Mesodermal cell (in vitro differentiated cells): ENCODE data around the gene CDH1.

Experiments
- H3K27ac ChIP-seq: 2 replicates; pipeline ENCODE4 v1.7.0; 2013; ENCODE audit warnings: mild to moderate bottlenecking, low read depth, low read length, moderate library complexity; ENCODE audit not compliant: severe bottlenecking
- H3K36me3 ChIP-seq: 2 replicates; pipeline ENCODE4 v1.7.1; 2013; ENCODE audit warnings: mild to moderate bottlenecking, low read length, moderate library complexity; ENCODE audit not compliant: control insufficient read depth, insufficient read depth
- H3K4me1 ChIP-seq: one replicate; pipeline ENCODE4 v1.7.1; 2013; ENCODE audit warnings: mild to moderate bottlenecking, low read length; ENCODE audit not compliant: insufficient read depth, control insufficient read depth, poor library complexity, severe bottlenecking
- H3K4me3 ChIP-seq: 2 replicates; pipeline ENCODE4 v1.7.0; 2013; ENCODE audit warnings: low read length, control low read depth, mild to moderate bottlenecking; ENCODE audit not compliant: insufficient read depth, poor library complexity, severe bottlenecking; ENCODE audit errors: extremely low read depth
- H3K9me3 ChIP-seq: 2 replicates; pipeline ENCODE4 v1.7.1; 2013; ENCODE audit warnings: mild to moderate bottlenecking, low read length, moderate library complexity; ENCODE audit not compliant: control insufficient read depth
- WGBS, 2 experiments: methylation state at CpG; one replicate each; pipeline ENCODE4 v1.1.5; 2013; ENCODE audit warnings: missing lambda C conversion rate in 2 of 2; ENCODE audit not compliant: insufficient coverage in 2 of 2; 5-methylcytosine and 5-hydroxymethylcytosine counted together

The CDH1 gene

GRCh38 chr16:68851601-68852000 lies 114.5 kb downstream of the CDH1 start:
- H3K4me3 ChIP-seq = no peak overlapping the region
- no peaks in the 10 kb centered on the region for H3K4me1 ChIP-seq
- WGBS, 2 experiments = 86 to 100% methylated on average over 1 of the region's 2 CpGs
- H3K9me3 ChIP-seq = no peaks in the 10 kb centered on the region
- no peaks in the 10 kb centered on the region for H3K36me3 ChIP-seq
- no peak overlapping the region for H3K27ac ChIP-seq

GRCh38 chr16:68857479-68857878 lies 120.4 kb downstream of the CDH1 start:
- Histone ChIP-seq H3K9me3 (peaks cover 5% of the 10 kb centered on the region), H3K4me3 (no peak overlapping the region), H3K27ac (no peak overlapping the region), H3K4me1 (peaks cover 6% of the 10 kb centered on the region), H3K36me3 (no peaks in the 10 kb centered on the region)
- 89% methylated on average over 1 of the region's 1 CpG; no CpG with 5 or more reads in 1 of the 2 experiments for WGBS, 2 experiments

- Histone ChIP-seq H3K4me3 (no peak overlapping the region), H3K9me3 (peaks cover 5% of the 10 kb centered on the region), H3K36me3 (peaks cover 12% of the 10 kb centered on the region), H3K27ac (no peak overlapping the region), H3K4me1 (peaks cover 6% of the 10 kb centered on the region)
- 90 to 97% methylated on average over 3 to 4 of the region's 4 CpGs for WGBS, 2 experiments
Observed at GRCh38 chr16:68859828-68860227, 122.7 kb downstream of the CDH1 start.

- Histone ChIP-seq H3K9me3 (peaks cover 5% of the 10 kb centered on the region), H3K4me3 (no peak overlapping the region), H3K36me3 (peaks cover 12% of the 10 kb centered on the region), H3K27ac (no peak overlapping the region), H3K4me1 (peaks cover 6% of the 10 kb centered on the region)
- 83 to 88% methylated on average over 15 of the region's 15 CpGs for WGBS, 2 experiments
Observed at GRCh38 chr16:68860978-68861892, 124.1 kb downstream of the CDH1 start.

- Histone ChIP-seq H3K4me1 (no peaks in the 10 kb centered on the region), H3K4me3 (no peak overlapping the region), H3K27ac (no peak overlapping the region), H3K9me3 (no peaks in the 10 kb centered on the region), H3K36me3 (peaks cover 12% of the 10 kb centered on the region)
- WGBS, 2 experiments = 92 to 97% methylated on average over 4 to 6 of the region's 6 CpGs
Observed at GRCh38 chr16:68866933-68867332, 129.8 kb downstream of the CDH1 start.

GRCh38 chr16:68869492-68870088 lies 132.5 kb downstream of the CDH1 start:
- no peaks in the 10 kb centered on the region for H3K9me3 ChIP-seq
- no peak overlapping the region for H3K4me3 ChIP-seq
- peaks cover 1% of the 10 kb centered on the region for H3K36me3 ChIP-seq
- no peak overlapping the region for H3K27ac ChIP-seq
- H3K4me1 ChIP-seq = no peaks in the 10 kb centered on the region
- WGBS, 2 experiments = 83 to 85% methylated on average over 3 to 4 of the region's 4 CpGs

GRCh38 chr16:68873635-68874471 lies 136.8 kb downstream of the CDH1 start:
- Histone ChIP-seq H3K9me3 (no peaks in the 10 kb centered on the region), H3K4me1 (no peaks in the 10 kb centered on the region), H3K36me3 (peaks cover 12% of the 10 kb centered on the region), H3K4me3 (no peak overlapping the region), H3K27ac (no peak overlapping the region)
- 88 to 89% methylated on average over 5 to 6 of the region's 7 CpGs for WGBS, 2 experiments

GRCh38 chr16:68875871-68876270 lies 138.8 kb downstream of the CDH1 start:
- Histone ChIP-seq H3K27ac (no peak overlapping the region), H3K36me3 (peaks cover 18% of the 10 kb centered on the region), H3K4me3 (no peak overlapping the region), H3K4me1 (no peaks in the 10 kb centered on the region), H3K9me3 (no peaks in the 10 kb centered on the region)
- WGBS, 2 experiments = no CpG with 5 or more reads among the region's 4 CpGs

- Histone ChIP-seq H3K9me3 (no peaks in the 10 kb centered on the region), H3K4me3 (no peak overlapping the region), H3K4me1 (no peaks in the 10 kb centered on the region), H3K27ac (no peak overlapping the region), H3K36me3 (peaks cover 8% of the 10 kb centered on the region)
- WGBS, 2 experiments = 87 to 96% methylated on average over 3 to 5 of the region's 6 CpGs
Observed at GRCh38 chr16:68883685-68884084, 146.6 kb downstream of the CDH1 start.

- Histone ChIP-seq H3K4me1 (no peaks in the 10 kb centered on the region), H3K27ac (no peak overlapping the region), H3K4me3 (no peak overlapping the region), H3K9me3 (no peaks in the 10 kb centered on the region), H3K36me3 (peaks cover 6% of the 10 kb centered on the region)
- WGBS, 2 experiments = 80 to 100% methylated on average over 1 of the region's 1 CpG
Observed at GRCh38 chr16:68884401-68884800, 147.3 kb downstream of the CDH1 start.
